ENCODE data around the gene VAT1L. TPM values are rescaled to one million over a fixed set of nuclear protein-coding genes. Genes with fewer than 3 reads are reported as not detected.
A peak's percentile ranks its signal among the peaks of the same experiment; 100 is the strongest.

The VAT1L gene
- total RNA-seq, 1 experiment from 2014 or later = 33.8 TPM

- no peak for TF ChIP-seq CTCF (conservative IDR thresholded peaks at IDR 0.05)
- Histone ChIP-seq H3K4me2 (ENCODE audit: insufficient read depth, insufficient read length, low read length) (no peak overlapping the region), H3K4ac (ENCODE audit: low read depth, low read length) (no peak overlapping the region), H3T11ph (ENCODE audit: low read length) (no peak overlapping the region), H2BK20ac (ENCODE audit: low read depth, low read length, poor library complexity, severe bottlenecking) (no peak overlapping the region), H4K20me1 (ENCODE audit: control insufficient read depth, insufficient read depth, insufficient read length) (no peaks in the 10 kb centered on the region), H3K23ac (ENCODE audit: insufficient read length, low read depth, low read length) (no peak overlapping the region), H2BK120ac (ENCODE audit: low read depth, low read length, poor library complexity, severe bottlenecking) (no peak overlapping the region), H2BK12ac (ENCODE audit: insufficient read length, low read depth, low read length) (no peak overlapping the region), H2BK5ac (ENCODE audit: insufficient read length, low read length) (no peak overlapping the region), H3K56ac (ENCODE audit: insufficient read length, low read depth, low read length) (no peak overlapping the region), H4K8ac (replicated peaks; ENCODE audit: insufficient read length, low read depth, low read length) (no peak overlapping the region), H3K4me1 (ENCODE audit: insufficient read depth, low read length) (peaks cover 6% of the 10 kb centered on the region; the same call in 1 of the 2 replicates), H4K5ac (ENCODE audit: insufficient read length, low read depth, low read length) (no peak overlapping the region), H2AFZ (ENCODE audit: low read length) (no peak overlapping the region), H3K79me2 (ENCODE audit: insufficient read depth, low read length) (no peaks in the 10 kb centered on the region), H3K23me2 (ENCODE audit: insufficient read length, low read depth, low read length, poor library complexity, severe bottlenecking) (no peaks in the 10 kb centered on the region), H2AK5ac (ENCODE audit: insufficient read length, low read length) (no peak overlapping the region), H3K27ac (ENCODE audit: insufficient read length, low read depth, low read length) (no peak overlapping the region), H2BK15ac (ENCODE audit: low read depth, low read length) (no peak overlapping the region), H4K91ac (ENCODE audit: insufficient read length, low read depth, low read length) (no peak overlapping the region), H3K9ac (ENCODE audit: extremely low read depth, insufficient read length, low read length) (no peak overlapping the region), H3K79me1 (ENCODE audit: insufficient read depth, low read depth, low read length, poor library complexity, severe bottlenecking) (no peaks in the 10 kb centered on the region), H3K14ac (ENCODE audit: insufficient read depth, low read length) (no peak overlapping the region), H3K18ac (ENCODE audit: insufficient read length, low read depth, low read length) (no peak overlapping the region), H3K27me3 (ENCODE audit: insufficient read depth, low read length) (no peaks in the 10 kb centered on the region), H3K9me3 (ENCODE audit: control insufficient read depth, low read depth, low read length) (no peaks in the 10 kb centered on the region)
- Mint-ChIP-seq H3K27me3 (ENCODE audit: low read depth) (no peaks in the 10 kb centered on the region), H3K4me3 (no peak overlapping the region), H3K4me1 (peaks cover 50 to 52% of the 10 kb centered on the region in 2 experiments), H3K36me3 (ENCODE audit: insufficient read depth in 1 of 3, low read depth in 3 of 3) (peaks cover 0 to 3% (median 0%) of the 10 kb centered on the region in 3 experiments; a peak in 1 of 7 replicates), H3K27ac (peak overlapping the region in 1 of 3 experiments; percentile 65; a peak in 2 of 7 replicates), H3K9me3 (no peaks in the 10 kb centered on the region)
- no CpG with 5 or more reads among the region's 8 CpGs for WGBS (ENCODE audit: extremely low coverage, insufficient read length, low lambda C conversion rate)
- no peak for DNase-seq
These were observed 130.7 kb downstream of the VAT1L start for GRCh38 chr16:77918809-77919707.

Data from H9 (cell line).